ENCODE measurements around the gene RCVRN.

Gene RCVRN

DNA sequence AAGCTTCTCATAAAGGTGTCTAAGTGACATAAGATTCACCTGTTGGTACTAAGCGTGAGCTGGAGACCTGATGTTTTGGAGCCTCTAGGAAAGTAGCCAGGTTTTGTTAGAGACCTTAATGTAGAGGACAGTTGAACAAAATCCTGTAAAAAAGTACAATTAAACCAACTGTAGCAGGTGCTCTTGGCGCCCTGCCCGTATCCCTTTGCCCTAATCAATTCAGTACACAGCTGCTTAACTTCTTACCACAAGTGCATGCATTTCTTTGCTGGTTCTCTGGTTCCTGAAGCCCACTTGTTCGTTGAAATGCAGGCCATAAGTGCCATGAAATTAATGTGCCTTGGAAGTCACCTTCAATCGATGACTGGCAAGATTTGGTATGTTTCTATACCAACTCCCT, 54.9 kb downstream of the RCVRN start:
- DNase-seq (ENCODE audit: low spot score) = no peak

Data from ecto neural progenitor cell (in vitro differentiated cells).